Thymus (tissue), 11 donors: Measurements from ENCODE around the gene CDH13. TPM values are rescaled to one million over a fixed set of nuclear protein-coding genes. Genes with fewer than 3 reads are reported as not detected.

Experiments
- DNase-seq, 9 donors: peaks; one replicate each; pipeline ENCODE4 v3.0.0-alpha.2; 2013; ENCODE audit warnings: low spot score in 9 of 9, low read depth in 6 of 9, missing footprints in 1 of 9
- H3K27ac ChIP-seq, 2 donors: one replicate each; pipeline ENCODE4 v1.5.1; 2013; ENCODE audit warnings: control low read depth in 1 of 2, low read depth in 1 of 2, low read length in 1 of 2, mild to moderate bottlenecking in 1 of 2, moderate library complexity in 1 of 2
- H3K27me3 ChIP-seq, 2 donors: one replicate each; pipeline ENCODE4 v1.5.1; 2013; ENCODE audit warnings: low read length in 1 of 2; ENCODE audit not compliant: control insufficient read depth in 2 of 2, insufficient read depth in 1 of 2
- H3K36me3 ChIP-seq, 2 donors: one replicate each; pipeline ENCODE4 v1.5.1; 2013; ENCODE audit warnings: low read length in 1 of 2, mild to moderate bottlenecking in 1 of 2, moderate library complexity in 1 of 2; ENCODE audit not compliant: control insufficient read depth in 2 of 2, insufficient read depth in 2 of 2
- H3K4me1 ChIP-seq, 2 donors: one replicate each; pipeline ENCODE4 v1.5.1; 2013; ENCODE audit warnings: low read length in 2 of 2; ENCODE audit not compliant: control insufficient read depth in 2 of 2, insufficient read depth in 2 of 2
- H3K4me3 ChIP-seq, 2 donors: one replicate each; pipeline ENCODE4 v1.5.1; 2013; ENCODE audit warnings: low read length in 2 of 2, control low read depth in 1 of 2, mild to moderate bottlenecking in 1 of 2
- H3K9me3 ChIP-seq, 2 donors: one replicate each; pipeline ENCODE4 v1.5.1; 2013; ENCODE audit warnings: low read length in 1 of 2, mild to moderate bottlenecking in 1 of 2; ENCODE audit not compliant: control insufficient read depth in 2 of 2, insufficient read depth in 1 of 2
- WGBS: extraction: QIAGEN DNeasy Blood & Tissue Kit; methylation state at CpG from one replicate; pipeline ENCODE4 v1.1.7; 2013; 5-methylcytosine and 5-hydroxymethylcytosine counted together
- polyA plus RNA-seq: library from polyadenylated mRNA; stranded (reverse); fragments of 200-250 nt; gene quantifications from one replicate; pipeline ENCODE4 v1.2.3, GENCODE V29; 2013
- total RNA-seq: library from RNA; stranded (reverse); fragments of 120-200 nt; gene quantifications from one replicate; pipeline ENCODE4 v1.2.4, GENCODE V29; 2013
- donor health status: healthy.

CDH13 gene
- total and polyA plus RNA-seq, 2 donors, result 1.5 to 3.7 TPM

- Histone ChIP-seq H3K9me3 (no peaks in the 10 kb centered on the region), H3K27ac (no peak overlapping the region), H3K27me3 (no peaks in the 10 kb centered on the region), H3K36me3 (no peaks in the 10 kb centered on the region), H3K4me3 (no peak overlapping the region), H3K4me1 (no peaks in the 10 kb centered on the region)
- DNase-seq, result no peak
- WGBS, result 42% methylated on average over 8 of the region's 8 CpGs
Measured at GRCh38 chr16:83143788-83144187, 517.0 kb downstream of the CDH13 start.

GRCh38 chr16:83145297-83145696 lies 518.5 kb downstream of the CDH13 start:
- Histone ChIP-seq H3K36me3 (no peaks in the 10 kb centered on the region), H3K9me3 (no peaks in the 10 kb centered on the region), H3K4me3 (no peak overlapping the region), H3K27ac (no peak overlapping the region), H3K4me1 (no peaks in the 10 kb centered on the region), H3K27me3 (no peaks in the 10 kb centered on the region)
- DNase-seq, result no peak
- 93% methylated on average over 5 of the region's 5 CpGs for WGBS

- no peak for DNase-seq
- no peak overlapping the region for H3K4me3 ChIP-seq
- no peaks in the 10 kb centered on the region for H3K9me3 ChIP-seq
- no peaks in the 10 kb centered on the region for H3K4me1 ChIP-seq
- H3K27me3 ChIP-seq, result no peaks in the 10 kb centered on the region
- H3K36me3 ChIP-seq, result no peaks in the 10 kb centered on the region
- 33% methylated on average over 6 of the region's 6 CpGs for WGBS
- no peak overlapping the region for H3K27ac ChIP-seq
Measured at GRCh38 chr16:83147244-83147643, 520.5 kb downstream of the CDH13 start.

GRCh38 chr16:83158320-83158957 lies 531.7 kb downstream of the CDH13 start:
- WGBS, result 87% methylated on average over 15 of the region's 15 CpGs
- DNase-seq, result no peak
- Histone ChIP-seq H3K4me3 (no peak overlapping the region), H3K9me3 (no peaks in the 10 kb centered on the region), H3K27me3 (no peaks in the 10 kb centered on the region), H3K36me3 (no peaks in the 10 kb centered on the region), H3K4me1 (no peaks in the 10 kb centered on the region), H3K27ac (no peak overlapping the region)

GRCh38 chr16:83159049-83159448 lies 532.3 kb downstream of the CDH13 start:
- Histone ChIP-seq H3K4me1 (no peaks in the 10 kb centered on the region), H3K4me3 (no peak overlapping the region), H3K9me3 (no peaks in the 10 kb centered on the region), H3K27ac (no peak overlapping the region), H3K27me3 (no peaks in the 10 kb centered on the region), H3K36me3 (no peaks in the 10 kb centered on the region)
- 86% methylated on average over 2 of the region's 2 CpGs for WGBS
- no peak for DNase-seq

GRCh38 chr16:83160287-83161020 lies 533.7 kb downstream of the CDH13 start:
- no peaks in the 10 kb centered on the region for H3K27me3 ChIP-seq
- H3K36me3 ChIP-seq, result no peaks in the 10 kb centered on the region
- WGBS, result 91% methylated on average over 7 of the region's 7 CpGs
- H3K9me3 ChIP-seq, result no peaks in the 10 kb centered on the region
- no peak for DNase-seq
- H3K4me3 ChIP-seq, result no peak overlapping the region
- no peak overlapping the region for H3K27ac ChIP-seq
- H3K4me1 ChIP-seq, result no peaks in the 10 kb centered on the region

- H3K27me3 ChIP-seq, result no peaks in the 10 kb centered on the region
- 88% methylated on average over 2 of the region's 2 CpGs for WGBS
Measured at GRCh38 chr16:83162791-83163190, 536.0 kb downstream of the CDH13 start.

GRCh38 chr16:83164816-83165215 lies 538.0 kb downstream of the CDH13 start:
- H3K27me3 ChIP-seq, result no peaks in the 10 kb centered on the region
- DNase-seq, result no peak
- H3K36me3 ChIP-seq, result no peaks in the 10 kb centered on the region
- WGBS, result 85% methylated on average over 3 of the region's 3 CpGs
- no peak overlapping the region for H3K27ac ChIP-seq
- no peaks in the 10 kb centered on the region for H3K9me3 ChIP-seq
- H3K4me3 ChIP-seq, result no peak overlapping the region
- no peaks in the 10 kb centered on the region for H3K4me1 ChIP-seq

More at GRCh38 chr16:83162791-83163190, 536.0 kb downstream of the CDH13 start:
- no peaks in the 10 kb centered on the region for H3K4me1 ChIP-seq
- H3K27ac ChIP-seq, result no peak overlapping the region
- no peak for DNase-seq
- H3K9me3 ChIP-seq, result no peaks in the 10 kb centered on the region
- no peak overlapping the region for H3K4me3 ChIP-seq
- no peaks in the 10 kb centered on the region for H3K36me3 ChIP-seq

GRCh38 chr16:83171396-83171795 lies 544.6 kb downstream of the CDH13 start:
- H3K4me3 ChIP-seq, result no peak overlapping the region
- no peak for DNase-seq
- H3K4me1 ChIP-seq, result no peaks in the 10 kb centered on the region
- no peaks in the 10 kb centered on the region for H3K9me3 ChIP-seq
- 35% methylated on average over 3 of the region's 3 CpGs for WGBS
- H3K27me3 ChIP-seq, result no peaks in the 10 kb centered on the region
- no peaks in the 10 kb centered on the region for H3K36me3 ChIP-seq
- no peak overlapping the region for H3K27ac ChIP-seq
